H1 (cell line): ENCODE measurements around the gene CRYBB1. TPM values are rescaled to one million over a fixed set of nuclear protein-coding genes. Genes with fewer than 3 reads are reported as not detected.

Source experiments
- ASH2L ChIP-seq: fragments of 200-600, 300-600 bp; sonication (generic); IDR thresholded peaks from one replicate; pipeline ENCODE4 v1.7.1; 2017; ENCODE audit warnings: low read length
- CEBPB ChIP-seq: IDR thresholded peaks from 2 replicates; pipeline ENCODE4 v1.6.1; 2012; ENCODE audit warnings: low read depth, low read length
- JUN ChIP-seq: IDR thresholded peaks from 2 replicates; pipeline ENCODE4 v1.6.1; 2011; ENCODE audit warnings: low read depth, mild to moderate bottlenecking, improper control_type of control experiment, low read length
- POLR2AphosphoS5 ChIP-seq: IDR thresholded peaks from 2 replicates; pipeline ENCODE4 v1.6.1; 2011; ENCODE audit warnings: low read depth, low read length
- RFX5 ChIP-seq: IDR thresholded peaks from 2 replicates; pipeline ENCODE4 v1.6.1; 2011; ENCODE audit warnings: low read depth, low read length, improper control_type of control experiment, borderline replicate concordance
- RNF2 ChIP-seq: fragments of 200-900, 300-1000 bp; sonication (generic); IDR thresholded peaks from 2 replicates; pipeline ENCODE4 v1.7.1; 2016; ENCODE audit warnings: borderline replicate concordance, low read depth, mild to moderate bottlenecking, antibody characterized with exemption, low read length; ENCODE audit not compliant: poor library complexity, severe bottlenecking; ENCODE audit errors: missing control alignments
- SIRT6 ChIP-seq: IDR thresholded peaks from one replicate; pipeline ENCODE4 v1.7.1; 2012; ENCODE audit warnings: low read length, inconsistent platforms
- SRF ChIP-seq: IDR thresholded peaks from 2 replicates; pipeline ENCODE4 v1.6.1; 2011; ENCODE audit warnings: mild to moderate bottlenecking, low read depth, low read length, moderate library complexity
- TAF7 ChIP-seq: optimal IDR thresholded peaks from 2 replicates; pipeline ENCODE3; 2011; ENCODE audit warnings: low read depth, mild to moderate bottlenecking, inconsistent platforms, low read length, moderate library complexity, borderline replicate concordance
- YY1 ChIP-seq: IDR thresholded peaks from 2 replicates; pipeline ENCODE4 v1.6.1; 2011; ENCODE audit warnings: low read depth, mild to moderate bottlenecking, low read length
- polyA plus RNA-seq, 7 experiments: library from polyadenylated mRNA; depleted of rRNA in 3 of 7; stranded (reverse) in 5 of 7; unstranded in 2 of 7; fragments of >200 nt in 5 of 7; fragments of 200-250 nt in 2 of 7; gene quantifications; 1 replicate in 5 of 7; 2 replicates in 1 of 7; 4 replicates in 1 of 7; pipeline versions ENCODE4 v1.2.1 to v1.2.3, GENCODE V29; 2011 to 2013; ENCODE audit warnings: missing spikeins in 2 of 7, mixed read lengths in 2 of 7
- total RNA-seq: library from RNA; stranded (reverse); fragmentation: NEBNext Ultra II Directional; extraction: Animal tissue kit (Norgen Biotek cat#: 25700); gene quantifications from 2 replicates; pipeline ENCODE4 v1.2.1, GENCODE V29; 2021
- TF ChIP-seq, protein P1 (sequence below): fragments of 300-600 bp; sonication (generic); IDR thresholded peaks from 2 replicates; pipeline ENCODE4 v1.7.1; 2012; ENCODE audit warnings: low read length, moderate library complexity, mild to moderate bottlenecking, inconsistent platforms; ENCODE audit not compliant: insufficient replicate concordance
- TF ChIP-seq, protein P2 (sequence below): IDR thresholded peaks from 2 replicates; pipeline ENCODE4 v1.6.1; 2012; ENCODE audit warnings: inconsistent platforms

The CRYBB1 gene
- total and polyA plus RNA-seq, 2 of the 8 experiments (the other 6 are each of a cell fraction or from before 2014, with no cell fraction given), result 1.7 to 6.0 TPM

DNA sequence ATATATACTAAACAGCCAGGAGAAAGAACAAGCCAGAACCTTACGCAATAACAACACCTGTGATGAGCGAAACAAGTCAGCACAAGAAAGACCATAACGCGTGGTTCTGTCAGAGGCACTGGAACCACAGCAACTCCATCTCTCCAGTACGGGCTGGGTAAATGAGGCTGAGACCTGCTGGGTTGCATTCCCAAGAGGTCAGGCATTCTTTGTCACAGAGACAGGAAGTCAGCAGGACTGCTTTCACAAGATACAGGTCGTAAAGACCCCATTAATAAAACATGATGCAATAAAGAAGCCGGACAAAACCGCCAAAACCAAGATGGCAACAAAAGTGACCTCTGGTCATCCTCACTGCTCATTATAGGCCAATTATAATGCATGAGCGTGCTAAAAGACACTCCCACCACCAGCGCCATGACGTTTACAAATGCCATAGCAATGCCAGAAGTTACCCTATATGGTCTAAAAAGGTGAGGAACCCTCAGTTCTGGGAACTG is 49.6 kb downstream of the CRYBB1 start (continued):
- TF ChIP-seq, protein P1, sequence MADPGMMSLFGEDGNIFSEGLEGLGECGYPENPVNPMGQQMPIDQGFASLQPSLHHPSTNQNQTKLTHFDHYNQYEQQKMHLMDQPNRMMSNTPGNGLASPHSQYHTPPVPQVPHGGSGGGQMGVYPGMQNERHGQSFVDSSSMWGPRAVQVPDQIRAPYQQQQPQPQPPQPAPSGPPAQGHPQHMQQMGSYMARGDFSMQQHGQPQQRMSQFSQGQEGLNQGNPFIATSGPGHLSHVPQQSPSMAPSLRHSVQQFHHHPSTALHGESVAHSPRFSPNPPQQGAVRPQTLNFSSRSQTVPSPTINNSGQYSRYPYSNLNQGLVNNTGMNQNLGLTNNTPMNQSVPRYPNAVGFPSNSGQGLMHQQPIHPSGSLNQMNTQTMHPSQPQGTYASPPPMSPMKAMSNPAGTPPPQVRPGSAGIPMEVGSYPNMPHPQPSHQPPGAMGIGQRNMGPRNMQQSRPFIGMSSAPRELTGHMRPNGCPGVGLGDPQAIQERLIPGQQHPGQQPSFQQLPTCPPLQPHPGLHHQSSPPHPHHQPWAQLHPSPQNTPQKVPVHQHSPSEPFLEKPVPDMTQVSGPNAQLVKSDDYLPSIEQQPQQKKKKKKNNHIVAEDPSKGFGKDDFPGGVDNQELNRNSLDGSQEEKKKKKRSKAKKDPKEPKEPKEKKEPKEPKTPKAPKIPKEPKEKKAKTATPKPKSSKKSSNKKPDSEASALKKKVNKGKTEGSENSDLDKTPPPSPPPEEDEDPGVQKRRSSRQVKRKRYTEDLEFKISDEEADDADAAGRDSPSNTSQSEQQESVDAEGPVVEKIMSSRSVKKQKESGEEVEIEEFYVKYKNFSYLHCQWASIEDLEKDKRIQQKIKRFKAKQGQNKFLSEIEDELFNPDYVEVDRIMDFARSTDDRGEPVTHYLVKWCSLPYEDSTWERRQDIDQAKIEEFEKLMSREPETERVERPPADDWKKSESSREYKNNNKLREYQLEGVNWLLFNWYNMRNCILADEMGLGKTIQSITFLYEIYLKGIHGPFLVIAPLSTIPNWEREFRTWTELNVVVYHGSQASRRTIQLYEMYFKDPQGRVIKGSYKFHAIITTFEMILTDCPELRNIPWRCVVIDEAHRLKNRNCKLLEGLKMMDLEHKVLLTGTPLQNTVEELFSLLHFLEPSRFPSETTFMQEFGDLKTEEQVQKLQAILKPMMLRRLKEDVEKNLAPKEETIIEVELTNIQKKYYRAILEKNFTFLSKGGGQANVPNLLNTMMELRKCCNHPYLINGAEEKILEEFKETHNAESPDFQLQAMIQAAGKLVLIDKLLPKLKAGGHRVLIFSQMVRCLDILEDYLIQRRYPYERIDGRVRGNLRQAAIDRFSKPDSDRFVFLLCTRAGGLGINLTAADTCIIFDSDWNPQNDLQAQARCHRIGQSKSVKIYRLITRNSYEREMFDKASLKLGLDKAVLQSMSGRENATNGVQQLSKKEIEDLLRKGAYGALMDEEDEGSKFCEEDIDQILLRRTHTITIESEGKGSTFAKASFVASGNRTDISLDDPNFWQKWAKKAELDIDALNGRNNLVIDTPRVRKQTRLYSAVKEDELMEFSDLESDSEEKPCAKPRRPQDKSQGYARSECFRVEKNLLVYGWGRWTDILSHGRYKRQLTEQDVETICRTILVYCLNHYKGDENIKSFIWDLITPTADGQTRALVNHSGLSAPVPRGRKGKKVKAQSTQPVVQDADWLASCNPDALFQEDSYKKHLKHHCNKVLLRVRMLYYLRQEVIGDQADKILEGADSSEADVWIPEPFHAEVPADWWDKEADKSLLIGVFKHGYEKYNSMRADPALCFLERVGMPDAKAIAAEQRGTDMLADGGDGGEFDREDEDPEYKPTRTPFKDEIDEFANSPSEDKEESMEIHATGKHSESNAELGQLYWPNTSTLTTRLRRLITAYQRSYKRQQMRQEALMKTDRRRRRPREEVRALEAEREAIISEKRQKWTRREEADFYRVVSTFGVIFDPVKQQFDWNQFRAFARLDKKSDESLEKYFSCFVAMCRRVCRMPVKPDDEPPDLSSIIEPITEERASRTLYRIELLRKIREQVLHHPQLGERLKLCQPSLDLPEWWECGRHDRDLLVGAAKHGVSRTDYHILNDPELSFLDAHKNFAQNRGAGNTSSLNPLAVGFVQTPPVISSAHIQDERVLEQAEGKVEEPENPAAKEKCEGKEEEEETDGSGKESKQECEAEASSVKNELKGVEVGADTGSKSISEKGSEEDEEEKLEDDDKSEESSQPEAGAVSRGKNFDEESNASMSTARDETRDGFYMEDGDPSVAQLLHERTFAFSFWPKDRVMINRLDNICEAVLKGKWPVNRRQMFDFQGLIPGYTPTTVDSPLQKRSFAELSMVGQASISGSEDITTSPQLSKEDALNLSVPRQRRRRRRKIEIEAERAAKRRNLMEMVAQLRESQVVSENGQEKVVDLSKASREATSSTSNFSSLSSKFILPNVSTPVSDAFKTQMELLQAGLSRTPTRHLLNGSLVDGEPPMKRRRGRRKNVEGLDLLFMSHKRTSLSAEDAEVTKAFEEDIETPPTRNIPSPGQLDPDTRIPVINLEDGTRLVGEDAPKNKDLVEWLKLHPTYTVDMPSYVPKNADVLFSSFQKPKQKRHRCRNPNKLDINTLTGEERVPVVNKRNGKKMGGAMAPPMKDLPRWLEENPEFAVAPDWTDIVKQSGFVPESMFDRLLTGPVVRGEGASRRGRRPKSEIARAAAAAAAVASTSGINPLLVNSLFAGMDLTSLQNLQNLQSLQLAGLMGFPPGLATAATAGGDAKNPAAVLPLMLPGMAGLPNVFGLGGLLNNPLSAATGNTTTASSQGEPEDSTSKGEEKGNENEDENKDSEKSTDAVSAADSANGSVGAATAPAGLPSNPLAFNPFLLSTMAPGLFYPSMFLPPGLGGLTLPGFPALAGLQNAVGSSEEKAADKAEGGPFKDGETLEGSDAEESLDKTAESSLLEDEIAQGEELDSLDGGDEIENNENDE, result no peak
- TF ChIP-seq JUN (peak; percentile 6; the same call in 1 of the 2 replicates), RNF2 (no peak), POLR2AphosphoS5 (peak; percentile 77), YY1 (peak; percentile 46; the same call in 1 of the 2 replicates), SRF (peak; percentile 88), ASH2L (peak; percentile 63), CEBPB (peak; percentile 90), TAF7 (peak; percentile 40), RFX5 (no peak), SIRT6 (no peak)
- TF ChIP-seq, protein P2, sequence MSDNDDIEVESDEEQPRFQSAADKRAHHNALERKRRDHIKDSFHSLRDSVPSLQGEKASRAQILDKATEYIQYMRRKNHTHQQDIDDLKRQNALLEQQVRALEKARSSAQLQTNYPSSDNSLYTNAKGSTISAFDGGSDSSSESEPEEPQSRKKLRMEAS, result peak; percentile 50
